ENCODE measurements around the gene RBM8A. TPM values are rescaled to one million over a fixed set of nuclear protein-coding genes. Genes with fewer than 3 reads are reported as not detected.
A peak's percentile ranks its signal among the peaks of the same experiment; 100 is the strongest.

Gene RBM8A
- total and polyA plus RNA-seq, 7 donors = 82.9 to 527 (median 207) TPM

DNA sequence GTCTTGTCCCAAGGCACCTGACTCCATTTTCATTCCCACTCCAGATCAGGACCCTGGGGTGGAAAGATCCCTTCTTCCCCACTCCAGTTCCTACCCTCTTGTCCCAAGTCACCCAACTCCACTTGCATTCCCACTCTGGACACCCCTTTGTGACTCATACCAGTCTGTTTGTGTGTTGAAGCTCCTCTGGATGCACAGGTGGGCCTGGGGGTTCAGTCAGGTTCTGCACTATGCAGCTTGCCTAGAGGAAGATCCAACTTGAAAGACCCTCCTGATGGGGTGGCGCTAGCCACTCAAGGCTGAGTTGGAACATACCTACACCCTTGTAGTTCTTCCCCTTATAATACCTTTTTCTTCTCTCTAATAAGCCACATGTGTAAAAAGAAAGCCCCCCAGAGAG lies 31.8 kb downstream of the RBM8A start:
- no peak overlapping the region for H3K4me3 ChIP-seq
- H3K9me3 ChIP-seq = no peaks in the 10 kb centered on the region
- H3K27ac ChIP-seq = no peak overlapping the region
- intact Hi-C loops (cut with DNase I) = no loop called here
- WGBS, 3 donors = 96 to 100% (median 100%) methylated on average over 1 of the region's 1 CpG
- H3K36me3 ChIP-seq (ENCODE audit: insufficient read depth in 1 of 2, low read depth in 1 of 2) = peaks cover 0 to 3% of the 10 kb centered on the region in 2 donors
- DNase-seq (no peak), ATAC-seq (no peak)
- no peaks in the 10 kb centered on the region for H3K27me3 ChIP-seq (ENCODE audit: insufficient read depth in 3 of 3, low read length in 2 of 3)
- peaks cover 21% of the 10 kb centered on the region for H3K4me1 ChIP-seq
- TF ChIP-seq, protein P1, sequence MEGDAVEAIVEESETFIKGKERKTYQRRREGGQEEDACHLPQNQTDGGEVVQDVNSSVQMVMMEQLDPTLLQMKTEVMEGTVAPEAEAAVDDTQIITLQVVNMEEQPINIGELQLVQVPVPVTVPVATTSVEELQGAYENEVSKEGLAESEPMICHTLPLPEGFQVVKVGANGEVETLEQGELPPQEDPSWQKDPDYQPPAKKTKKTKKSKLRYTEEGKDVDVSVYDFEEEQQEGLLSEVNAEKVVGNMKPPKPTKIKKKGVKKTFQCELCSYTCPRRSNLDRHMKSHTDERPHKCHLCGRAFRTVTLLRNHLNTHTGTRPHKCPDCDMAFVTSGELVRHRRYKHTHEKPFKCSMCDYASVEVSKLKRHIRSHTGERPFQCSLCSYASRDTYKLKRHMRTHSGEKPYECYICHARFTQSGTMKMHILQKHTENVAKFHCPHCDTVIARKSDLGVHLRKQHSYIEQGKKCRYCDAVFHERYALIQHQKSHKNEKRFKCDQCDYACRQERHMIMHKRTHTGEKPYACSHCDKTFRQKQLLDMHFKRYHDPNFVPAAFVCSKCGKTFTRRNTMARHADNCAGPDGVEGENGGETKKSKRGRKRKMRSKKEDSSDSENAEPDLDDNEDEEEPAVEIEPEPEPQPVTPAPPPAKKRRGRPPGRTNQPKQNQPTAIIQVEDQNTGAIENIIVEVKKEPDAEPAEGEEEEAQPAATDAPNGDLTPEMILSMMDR (IDR thresholded peaks at IDR 0.05) = no peak

DNA sequence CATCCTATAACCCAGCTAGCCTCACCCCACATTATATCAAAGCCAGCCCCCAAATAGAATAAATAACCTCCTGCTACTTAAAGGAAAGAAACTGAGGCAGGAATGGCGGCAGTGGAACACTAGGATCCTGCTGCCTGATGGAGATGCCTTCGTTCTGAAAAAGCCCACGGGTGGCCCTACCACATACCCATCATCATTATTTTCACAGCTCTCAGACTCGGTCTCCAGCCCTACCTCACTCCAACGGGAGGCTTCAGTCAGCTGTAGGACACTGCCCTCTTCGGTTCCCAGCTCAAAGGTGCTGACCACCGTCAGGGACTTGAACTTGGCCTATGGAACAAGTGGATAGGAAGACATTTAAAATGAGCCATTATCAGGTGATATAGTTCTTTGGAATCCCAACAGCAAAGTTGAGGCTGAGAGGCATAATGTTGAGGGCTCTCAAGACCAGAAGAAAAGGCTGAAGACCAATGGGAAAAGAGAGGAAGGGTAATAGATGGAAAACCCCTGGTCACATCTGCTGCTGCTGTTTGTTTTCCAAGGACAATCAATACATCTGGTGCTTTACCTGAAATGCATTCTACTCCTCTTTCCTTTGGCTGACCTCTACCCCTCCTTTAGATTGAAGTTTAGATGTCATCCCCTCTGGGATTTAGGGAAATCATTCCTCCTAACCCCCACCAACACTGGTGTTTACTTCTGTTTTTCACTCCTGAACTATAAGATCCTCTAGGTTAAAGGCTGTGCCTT lies 33.8 kb downstream of the RBM8A start:
- Histone ChIP-seq H3K4me3 (no peak overlapping the region), H3K4me1 (peaks cover 32% of the 10 kb centered on the region), H3K36me3 (ENCODE audit: insufficient read depth in 1 of 2, low read depth in 1 of 2) (no peaks in the 10 kb centered on the region), H3K27ac (peak overlapping the region; percentile 88), H3K27me3 (ENCODE audit: insufficient read depth in 3 of 3, low read length in 2 of 3) (no peaks in the 10 kb centered on the region), H3K9me3 (no peaks in the 10 kb centered on the region)
- TF ChIP-seq, protein P1 (IDR thresholded peaks at IDR 0.05) = no peak
- intact Hi-C loops (cut with DNase I) = loop anchor here (1.0 to 5.0 kb wide), 4 partner anchors 17 to 119 kb away; partner anchors contain the start of gene ITGA10 (in 1 of the 2)
- ATAC-seq (no peak), DNase-seq (no peak)
- 84 to 91% (median 85%) methylated on average over 7 of the region's 7 CpGs for WGBS, 3 donors

DNA sequence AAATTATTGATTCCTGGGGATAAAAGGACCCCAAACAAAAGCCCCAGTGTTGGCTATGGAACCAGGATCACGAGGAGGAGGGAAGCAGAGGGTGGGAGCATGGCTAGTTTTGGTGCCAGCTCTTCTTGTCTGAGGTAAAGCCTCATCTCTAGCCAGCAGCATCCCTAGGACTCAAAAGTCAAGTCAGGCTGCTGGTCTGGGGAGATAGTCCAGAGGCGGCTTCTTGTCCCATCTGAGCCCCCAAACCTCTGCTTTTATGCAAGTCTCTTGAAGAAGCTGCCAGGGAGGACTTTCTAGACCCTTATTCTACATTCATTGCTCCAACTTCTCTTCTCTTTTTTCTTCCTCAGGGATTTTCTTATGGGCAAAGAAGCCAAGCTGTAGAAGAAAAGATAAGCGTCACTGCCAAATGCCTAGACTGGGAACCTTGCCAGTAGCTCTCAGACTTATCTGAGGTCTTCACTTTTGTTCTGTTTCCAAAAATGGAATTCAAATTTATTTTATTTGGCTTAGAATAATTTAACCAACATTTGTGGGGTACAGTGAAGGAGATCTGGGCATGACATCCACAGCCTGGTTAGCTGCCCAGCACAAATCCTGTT lies 34.7 kb downstream of the RBM8A start:
- no peaks in the 10 kb centered on the region for H3K27me3 ChIP-seq (ENCODE audit: insufficient read depth in 3 of 3, low read length in 2 of 3)
- H3K9me3 ChIP-seq = no peaks in the 10 kb centered on the region
- no peaks in the 10 kb centered on the region for H3K36me3 ChIP-seq (ENCODE audit: insufficient read depth in 1 of 2, low read depth in 1 of 2)
- DNase-seq (no peak), ATAC-seq (peak in 1 of 4 donors; percentile 16)
- intact Hi-C loops (cut with DNase I) = loop anchor here (1.0 to 5.0 kb wide), 4 partner anchors 18 to 120 kb away; partner anchors contain the start of gene ITGA10 (in 1 of the 2)
- TF ChIP-seq, protein P1 (IDR thresholded peaks at IDR 0.05) = no peak
- WGBS, 3 donors = 51 to 63% (median 58%) methylated on average over 3 of the region's 3 CpGs
- peak overlapping the region; percentile 88 for H3K27ac ChIP-seq
- H3K4me1 ChIP-seq = peaks cover 32% of the 10 kb centered on the region
- H3K4me3 ChIP-seq = peak overlapping the region; percentile 51

DNA sequence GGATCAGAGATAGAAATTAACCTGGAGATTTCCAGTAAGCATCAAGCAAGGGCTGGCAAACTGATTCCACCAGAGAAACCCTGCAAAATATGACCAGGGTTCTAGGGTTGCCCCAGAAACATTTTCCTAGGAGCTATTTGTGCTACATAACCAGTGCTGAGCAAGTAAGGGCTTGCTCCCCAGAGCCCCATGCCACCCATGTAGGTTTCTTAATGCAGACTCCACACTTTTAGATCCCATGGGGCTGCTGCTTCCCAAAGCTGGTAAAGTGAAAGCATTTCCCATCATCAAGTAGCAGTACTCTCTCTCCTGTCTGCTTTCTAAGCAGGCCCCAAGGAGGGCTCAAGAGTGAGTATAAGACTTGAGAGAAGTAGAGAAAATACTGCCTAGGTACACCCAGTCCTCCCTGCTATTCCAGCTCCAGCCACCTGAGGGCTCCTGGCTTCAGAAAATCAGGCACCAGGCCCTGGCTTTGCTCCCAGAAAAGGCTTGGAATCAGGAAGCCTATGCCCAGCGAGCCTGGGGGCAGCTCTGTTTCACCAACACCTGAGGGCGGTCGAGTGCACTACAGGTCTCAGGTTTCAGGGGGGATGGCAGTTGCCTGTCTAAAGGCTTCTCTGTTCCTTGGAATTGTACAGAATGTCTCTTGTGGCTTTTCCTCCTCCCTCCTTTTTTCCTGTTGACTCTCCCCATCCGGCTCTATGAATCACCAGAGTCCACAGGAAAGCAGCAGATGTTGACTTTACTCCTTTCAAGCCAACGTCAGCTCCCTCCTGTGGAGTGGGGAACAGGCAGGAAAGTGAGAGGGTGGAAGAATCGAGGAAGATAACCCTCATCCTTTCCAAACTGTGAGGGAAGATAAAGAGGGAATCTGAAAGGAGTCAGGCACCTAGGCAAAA lies 35.4 kb downstream of the RBM8A start:
- intact Hi-C loops (cut with DNase I) = loop anchor here (1.0 to 5.0 kb wide), 4 partner anchors 18 to 121 kb away; partner anchors contain the start of gene ITGA10 (in 2 of the 2)
- WGBS, 3 donors = 1 to 2% (median 1%) methylated on average over 6 of the region's 6 CpGs
- DNase-seq = peak; percentile 94 to 97
- Histone ChIP-seq H3K9me3 (no peaks in the 10 kb centered on the region), H3K27ac (peak overlapping the region; percentile 88), H3K36me3 (ENCODE audit: insufficient read depth in 1 of 2, low read depth in 1 of 2) (no peaks in the 10 kb centered on the region), H3K4me1 (peaks cover 32% of the 10 kb centered on the region), H3K4me3 (peak overlapping the region; percentile 51), H3K27me3 (ENCODE audit: insufficient read depth in 3 of 3, low read length in 2 of 3) (no peaks in the 10 kb centered on the region)
- TF ChIP-seq, protein P1 (IDR thresholded peaks at IDR 0.05) = peak; percentile 94
- peak; percentile 90 to 95 (median 92) for ATAC-seq

All from psoas muscle (tissue), 8 donors.